Activated B cell treated with CpG ODN at 0.5 μM for 24 hours (primary cell): ENCODE measurements around the gene MAP1LC3A. TPM values are rescaled to one million over a fixed set of nuclear protein-coding genes. Genes with fewer than 3 reads are reported as not detected.

Source experiments
- ATAC-seq: fragments of 200-7000 bp; cut with Tn5 transposase; one replicate; pipeline ENCODE4 v1.10.0; 2021; ENCODE audit warnings: low read depth, mild to moderate bottlenecking, moderate library complexity
- CTCF ChIA-PET: fragments of 350-600 bp; sonication (Branson Sonifier 250); formaldehyde crosslinking; loops from one replicate; lab custom pipeline; 2021; ENCODE audit warnings: antibody characterized with exemption; lab: Charles Lee
- POLR2A ChIA-PET: fragments of 350-600 bp; sonication (Branson Sonifier 250); formaldehyde crosslinking; loops from one replicate; lab custom pipeline; 2021; ENCODE audit warnings: antibody characterized with exemption; lab: Charles Lee
- DNase-seq: peaks from one replicate; pipeline ENCODE4 v3.0.0; 2022
- H3K27ac Mint-ChIP-seq: one replicate; pipeline ENCODE4 v1.8.0; 2020; ENCODE audit warnings: mixed read lengths
- H3K27me3 Mint-ChIP-seq: one replicate; pipeline ENCODE4 v1.8.0; 2021; ENCODE audit warnings: mixed read lengths
- H3K36me3 Mint-ChIP-seq: one replicate; pipeline ENCODE4 v1.8.0; 2021; ENCODE audit warnings: low read depth, mixed read lengths
- H3K4me1 Mint-ChIP-seq: one replicate; pipeline ENCODE4 v1.8.0; 2021; ENCODE audit warnings: mixed read lengths
- H3K4me3 Mint-ChIP-seq: one replicate; pipeline ENCODE4 v1.8.0; 2020; ENCODE audit warnings: mild to moderate bottlenecking, mixed read lengths
- H3K9me3 Mint-ChIP-seq: one replicate; pipeline ENCODE4 v1.8.0; 2020; ENCODE audit warnings: mixed read lengths
- CTCF ChIP-seq: fragments of 200-600 bp; IDR thresholded peaks from one replicate; pipeline ENCODE4 v1.8.0; 2022; ENCODE audit warnings: antibody characterized with exemption, mild to moderate bottlenecking
- intact Hi-C: fragments of 100-400 bp; cut with micrococcal nuclease; formaldehyde crosslinking; loops from one replicate; pipeline ENCODE4 v1.15.1; 2024
- total RNA-seq: library from RNA; stranded (reverse); gene quantifications from 2 replicates; pipeline ENCODE4 v1.2.3, GENCODE V29; 2022

Gene MAP1LC3A
- total RNA-seq, 1 donor from 2014 or later: 1.6 TPM

GRCh38 chr20:34560614-34561013 is 2.1 kb downstream of the MAP1LC3A start:
- no peaks in the 10 kb centered on the region for H3K9me3 Mint-ChIP-seq
- H3K36me3 Mint-ChIP-seq: peaks cover 2% of the 10 kb centered on the region
- no peak for DNase-seq
- H3K27ac Mint-ChIP-seq: peak overlapping the region; percentile 66
- peaks cover 21% of the 10 kb centered on the region for H3K4me1 Mint-ChIP-seq
- no peak for TF ChIP-seq CTCF
- ChIA-PET POLR2A (no interaction called here), CTCF (no interaction called here)
- ATAC-seq: no peak
- H3K27me3 Mint-ChIP-seq: no peaks in the 10 kb centered on the region
- H3K4me3 Mint-ChIP-seq: peak overlapping the region; percentile 30
- intact Hi-C loops: no loop called here

- no peak for TF ChIP-seq CTCF
- Mint-ChIP-seq H3K27ac (peak overlapping the region; percentile 1), H3K27me3 (no peaks in the 10 kb centered on the region), H3K36me3 (peaks cover 3% of the 10 kb centered on the region), H3K4me3 (no peak overlapping the region), H3K9me3 (no peaks in the 10 kb centered on the region), H3K4me1 (peaks cover 21% of the 10 kb centered on the region)
- intact Hi-C loops: no loop called here
- CTCF ChIA-PET: interaction anchor here (2.1 kb wide), 1 partner anchor 208 kb away, joined by 7 read pairs; no protein-coding TSS in a partner anchor
- POLR2A ChIA-PET: no interaction called here
- DNase-seq: no peak
- ATAC-seq: no peak
Measured at GRCh38 chr20:34561661-34562060, 3.1 kb downstream of the MAP1LC3A start.

GRCh38 chr20:34562641-34563040 is 4.1 kb downstream of the MAP1LC3A start:
- Mint-ChIP-seq H3K4me1 (peaks cover 16% of the 10 kb centered on the region), H3K36me3 (peaks cover 3% of the 10 kb centered on the region), H3K27ac (no peak overlapping the region), H3K27me3 (no peaks in the 10 kb centered on the region), H3K9me3 (no peaks in the 10 kb centered on the region), H3K4me3 (no peak overlapping the region)
- TF ChIP-seq CTCF: no peak
- ChIA-PET POLR2A (no interaction called here), CTCF (interaction anchor here (1.5 to 2.1 kb wide), 2 partner anchors 18 to 207 kb away, joined by 4 to 7 read pairs; no protein-coding TSS in a partner anchor)
- intact Hi-C loops: no loop called here
- ATAC-seq: no peak
- no peak for DNase-seq

GRCh38 chr20:34564833-34565232 is 6.3 kb downstream of the MAP1LC3A start:
- H3K36me3 Mint-ChIP-seq: peaks cover 15% of the 10 kb centered on the region
- POLR2A ChIA-PET: no interaction called here
- peaks cover 2% of the 10 kb centered on the region for H3K4me1 Mint-ChIP-seq
- CTCF ChIA-PET: interaction anchor here (0.8 kb wide), 1 partner anchor 26 kb away, joined by 3 read pairs; no protein-coding TSS in a partner anchor
- no peak overlapping the region for H3K27ac Mint-ChIP-seq
- no peak for TF ChIP-seq CTCF
- intact Hi-C loops: no loop called here
- no peaks in the 10 kb centered on the region for H3K27me3 Mint-ChIP-seq
- DNase-seq (no peak), ATAC-seq (no peak)
- H3K9me3 Mint-ChIP-seq: no peaks in the 10 kb centered on the region
- no peak overlapping the region for H3K4me3 Mint-ChIP-seq

- Mint-ChIP-seq H3K4me3 (no peak overlapping the region), H3K27ac (no peak overlapping the region), H3K36me3 (peaks cover 28% of the 10 kb centered on the region), H3K27me3 (no peaks in the 10 kb centered on the region), H3K9me3 (no peaks in the 10 kb centered on the region), H3K4me1 (peaks cover 9% of the 10 kb centered on the region)
- no peak for TF ChIP-seq CTCF
- ATAC-seq (no peak), DNase-seq (no peak)
- ChIA-PET POLR2A (no interaction called here), CTCF (no interaction called here)
- intact Hi-C loops: no loop called here
Measured at GRCh38 chr20:34566978-34567891, 8.7 kb downstream of the MAP1LC3A start.
